Activated naive CD4-positive, alpha-beta T cell treated with anti-CD3 and anti-CD28 coated beads, Interleukin-2, amount 50 U/mL, for 24 hours (primary cell): ENCODE measurements around the gene VGLL2.
"Not testable (repeated sequence)": the region's sequence is repeated elsewhere in the genome, so short reads cannot be mapped to it uniquely, and the experiment has no call there.

Experiments used
- H3K27ac Mint-ChIP-seq: one replicate; pipeline ENCODE4 v1.8.0; 2021; ENCODE audit warnings: mild to moderate bottlenecking, mixed read lengths
- H3K27me3 Mint-ChIP-seq: one replicate; pipeline ENCODE4 v1.8.0; 2021; ENCODE audit warnings: mixed read lengths
- H3K36me3 Mint-ChIP-seq: one replicate; pipeline ENCODE4 v1.8.0; 2021; ENCODE audit warnings: mixed read lengths
- H3K4me1 Mint-ChIP-seq: one replicate; pipeline ENCODE4 v1.8.0; 2021; ENCODE audit warnings: mixed read lengths
- H3K4me3 Mint-ChIP-seq: one replicate; pipeline ENCODE4 v1.8.0; 2021; ENCODE audit warnings: mild to moderate bottlenecking, mixed read lengths
- H3K9me3 Mint-ChIP-seq: one replicate; pipeline ENCODE4 v1.8.0; 2021; ENCODE audit warnings: mixed read lengths

Gene VGLL2, protein sequence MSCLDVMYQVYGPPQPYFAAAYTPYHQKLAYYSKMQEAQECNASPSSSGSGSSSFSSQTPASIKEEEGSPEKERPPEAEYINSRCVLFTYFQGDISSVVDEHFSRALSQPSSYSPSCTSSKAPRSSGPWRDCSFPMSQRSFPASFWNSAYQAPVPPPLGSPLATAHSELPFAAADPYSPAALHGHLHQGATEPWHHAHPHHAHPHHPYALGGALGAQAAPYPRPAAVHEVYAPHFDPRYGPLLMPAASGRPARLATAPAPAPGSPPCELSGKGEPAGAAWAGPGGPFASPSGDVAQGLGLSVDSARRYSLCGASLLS

GRCh38 chr6:117265410-117266256 lies at the start of gene VGLL2:
TSS of gene VGLL2 (plus strand) at chr6:117265558. CDS start at chr6:117265764, 206 bp downstream.
- Mint-ChIP-seq H3K27me3 (peaks cover 67% of the 10 kb centered on the region), H3K9me3 (peaks cover 4% of the 10 kb centered on the region), H3K4me1 (peaks cover 16% of the 10 kb centered on the region), H3K4me3 (peak within 1 kb of the TSS; percentile 66), H3K36me3 (no peaks in the 10 kb centered on the region), H3K27ac (no peak within 1 kb of the TSS)

DNA sequence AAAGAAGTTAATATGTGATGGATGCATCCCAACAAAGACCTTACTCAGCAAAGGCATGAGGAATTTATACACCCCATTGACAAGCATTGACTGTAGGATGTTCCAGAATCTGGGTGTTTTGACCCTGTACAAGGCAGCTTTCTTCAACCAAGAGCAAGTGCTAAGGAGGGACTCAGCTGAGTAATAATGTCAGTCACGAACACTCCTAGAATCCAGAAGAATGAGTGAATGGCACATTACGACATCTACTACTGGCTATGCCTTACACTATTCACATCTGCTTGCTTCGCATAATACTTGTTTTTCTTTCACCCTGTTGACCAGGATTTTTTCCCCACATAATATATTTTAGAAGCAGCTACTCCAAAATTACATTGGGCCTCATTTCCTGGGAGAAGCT lies 42.5 kb upstream of the VGLL2 start:
- Mint-ChIP-seq H3K36me3 (no peaks in the 10 kb centered on the region), H3K9me3 (peaks cover 11% of the 10 kb centered on the region), H3K4me3 (no peak overlapping the region), H3K27ac (no peak overlapping the region), H3K27me3 (no peaks in the 10 kb centered on the region), H3K4me1 (no peaks in the 10 kb centered on the region)

DNA sequence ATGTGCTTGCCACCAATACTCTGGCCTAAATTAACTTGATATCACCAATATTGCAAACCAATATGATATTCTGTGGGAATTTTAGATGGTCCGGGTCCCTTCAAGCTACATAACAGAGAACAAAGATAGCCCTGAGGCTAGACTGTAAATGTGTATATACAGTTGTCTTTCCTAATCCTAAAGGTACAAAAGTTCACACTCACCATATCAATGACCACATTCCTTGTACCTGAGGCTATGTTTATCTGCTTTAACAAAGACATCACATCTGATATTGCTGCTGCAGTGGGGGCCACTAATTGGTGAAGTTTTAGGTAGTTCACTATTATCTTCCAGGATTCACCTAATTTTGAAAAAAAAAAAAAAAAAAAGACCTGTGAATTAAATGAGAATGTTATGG lies 38.6 kb upstream of the VGLL2 start:
- Mint-ChIP-seq H3K27ac (no peak overlapping the region), H3K4me3 (no peak overlapping the region), H3K9me3 (peaks cover 24% of the 10 kb centered on the region)

DNA sequence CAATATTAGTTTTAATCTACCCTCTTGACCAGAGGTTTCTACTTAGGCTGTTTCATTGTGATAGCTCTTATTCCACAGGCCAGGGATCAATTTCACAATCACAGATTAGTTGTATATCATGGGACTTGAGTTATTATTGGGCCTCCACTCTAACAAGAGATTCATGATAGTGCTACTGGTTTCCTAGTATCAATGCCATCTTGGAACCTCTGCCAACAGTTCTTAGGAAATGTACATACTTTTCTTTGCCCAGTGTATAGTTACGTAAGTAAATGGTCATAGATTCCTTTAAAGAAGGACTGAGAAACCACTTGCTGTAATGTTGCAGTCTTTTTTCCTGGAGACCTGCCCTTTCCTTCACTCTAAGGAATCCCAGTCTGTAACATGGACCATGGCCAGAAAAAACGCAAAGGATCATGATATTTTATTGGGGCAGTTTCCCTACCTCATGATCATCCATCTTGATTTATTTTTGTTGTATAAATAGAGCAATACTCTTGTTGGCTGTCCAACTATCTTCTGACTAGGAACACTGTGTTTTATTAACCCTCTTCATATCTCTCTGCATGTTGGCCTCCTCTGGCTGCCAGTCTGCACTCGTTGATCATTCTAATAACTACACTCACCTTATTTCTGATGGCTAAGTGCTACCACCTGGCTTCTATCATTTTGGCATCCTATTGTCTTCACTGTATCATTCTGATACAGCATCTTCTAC lies 38.0 kb upstream of the VGLL2 start:
- no peak overlapping the region for H3K4me3 Mint-ChIP-seq
- peaks cover 6% of the 10 kb centered on the region for H3K27me3 Mint-ChIP-seq
- peaks cover 24% of the 10 kb centered on the region for H3K9me3 Mint-ChIP-seq
- no peaks in the 10 kb centered on the region for H3K4me1 Mint-ChIP-seq
- H3K36me3 Mint-ChIP-seq, result no peaks in the 10 kb centered on the region
- no peak overlapping the region for H3K27ac Mint-ChIP-seq

More for the DNA sequence above, 38.6 kb upstream of the VGLL2 start:
- Mint-ChIP-seq H3K36me3 (no peaks in the 10 kb centered on the region), H3K27me3 (peaks cover 6% of the 10 kb centered on the region), H3K4me1 (no peaks in the 10 kb centered on the region)

- Mint-ChIP-seq H3K9me3 (peaks cover 24% of the 10 kb centered on the region), H3K36me3 (no peaks in the 10 kb centered on the region), H3K4me3 (no peak overlapping the region), H3K27ac (no peak overlapping the region), H3K27me3 (peaks cover 8% of the 10 kb centered on the region), H3K4me1 (no peaks in the 10 kb centered on the region)
Observed at GRCh38 chr6:117228202-117228601, 37.2 kb upstream of the VGLL2 start.

GRCh38 chr6:117229870-117230269 lies 35.5 kb upstream of the VGLL2 start:
- Mint-ChIP-seq H3K9me3 (peaks cover 24% of the 10 kb centered on the region), H3K27me3 (peaks cover 8% of the 10 kb centered on the region), H3K4me3 (no peak overlapping the region), H3K4me1 (no peaks in the 10 kb centered on the region), H3K27ac (no peak overlapping the region), H3K36me3 (no peaks in the 10 kb centered on the region)

DNA sequence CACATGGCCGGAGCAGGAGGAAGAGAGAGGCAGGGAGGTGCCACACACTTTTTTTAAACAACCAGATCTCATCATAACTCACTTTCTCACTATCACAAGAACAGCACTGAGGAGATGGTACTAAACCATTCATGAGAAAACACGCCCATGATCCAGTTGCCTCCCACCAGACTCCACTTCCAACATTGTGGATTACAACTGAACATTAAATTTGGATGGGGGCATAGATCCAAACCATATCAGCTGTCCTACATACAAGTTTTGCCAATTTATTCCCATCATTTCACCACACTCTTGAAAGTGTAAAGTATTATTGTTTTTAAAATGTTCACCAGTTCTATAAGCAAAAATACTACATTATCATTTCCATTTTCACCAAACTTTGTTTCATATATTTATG lies 33.9 kb upstream of the VGLL2 start:
- Mint-ChIP-seq H3K27me3 (peaks cover 8% of the 10 kb centered on the region), H3K9me3 (peaks cover 18% of the 10 kb centered on the region), H3K4me3 (no peak overlapping the region), H3K27ac (no peak overlapping the region), H3K36me3 (no peaks in the 10 kb centered on the region), H3K4me1 (no peaks in the 10 kb centered on the region)

GRCh38 chr6:117232196-117232595 lies 33.2 kb upstream of the VGLL2 start:
- Mint-ChIP-seq H3K27me3 (peaks cover 8% of the 10 kb centered on the region), H3K9me3 (peaks cover 18% of the 10 kb centered on the region), H3K36me3 (no peaks in the 10 kb centered on the region)

GRCh38 chr6:117233145-117233544 lies 32.2 kb upstream of the VGLL2 start:
- peaks cover 11% of the 10 kb centered on the region for H3K9me3 Mint-ChIP-seq
- H3K4me1 Mint-ChIP-seq, result no peaks in the 10 kb centered on the region
- H3K27me3 Mint-ChIP-seq, result peaks cover 8% of the 10 kb centered on the region
- H3K27ac Mint-ChIP-seq, result no peak overlapping the region
- no peak overlapping the region for H3K4me3 Mint-ChIP-seq
- H3K36me3 Mint-ChIP-seq, result no peaks in the 10 kb centered on the region

More at GRCh38 chr6:117232196-117232595, 33.2 kb upstream of the VGLL2 start:
- Mint-ChIP-seq H3K4me3 (no peak overlapping the region), H3K27ac (no peak overlapping the region), H3K4me1 (no peaks in the 10 kb centered on the region)

- no peaks in the 10 kb centered on the region for H3K9me3 Mint-ChIP-seq
- H3K36me3 Mint-ChIP-seq, result no peaks in the 10 kb centered on the region
- no peaks in the 10 kb centered on the region for H3K4me1 Mint-ChIP-seq
- no peak overlapping the region for H3K27ac Mint-ChIP-seq
- peaks cover 7% of the 10 kb centered on the region for H3K27me3 Mint-ChIP-seq
- H3K4me3 Mint-ChIP-seq, result no peak overlapping the region
Observed at GRCh38 chr6:117237561-117237960, 27.8 kb upstream of the VGLL2 start.

DNA sequence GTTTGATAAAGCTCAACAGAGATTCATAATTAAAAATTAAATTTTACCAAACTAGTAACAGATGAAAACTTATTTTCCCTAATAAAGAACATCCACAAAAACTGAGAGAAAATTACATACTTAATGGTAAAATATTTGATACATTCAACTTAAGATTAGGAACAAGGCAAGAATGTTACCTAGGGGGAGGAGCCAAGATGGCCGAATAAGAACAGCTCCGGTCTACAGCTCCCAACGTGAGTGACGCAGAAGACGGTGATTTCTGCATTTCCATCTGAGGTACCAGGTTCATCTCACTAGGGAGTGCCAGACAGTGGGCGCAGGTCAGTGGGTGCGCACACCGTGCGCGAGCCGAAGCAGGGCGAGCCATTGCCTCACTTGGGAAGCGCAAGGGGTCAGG lies 20.8 kb upstream of the VGLL2 start:
- H3K9me3 Mint-ChIP-seq, H3K4me3 Mint-ChIP-seq, H3K4me1 Mint-ChIP-seq, H3K27me3 Mint-ChIP-seq, H3K27ac Mint-ChIP-seq, H3K36me3 Mint-ChIP-seq: not testable (repeated sequence)

DNA sequence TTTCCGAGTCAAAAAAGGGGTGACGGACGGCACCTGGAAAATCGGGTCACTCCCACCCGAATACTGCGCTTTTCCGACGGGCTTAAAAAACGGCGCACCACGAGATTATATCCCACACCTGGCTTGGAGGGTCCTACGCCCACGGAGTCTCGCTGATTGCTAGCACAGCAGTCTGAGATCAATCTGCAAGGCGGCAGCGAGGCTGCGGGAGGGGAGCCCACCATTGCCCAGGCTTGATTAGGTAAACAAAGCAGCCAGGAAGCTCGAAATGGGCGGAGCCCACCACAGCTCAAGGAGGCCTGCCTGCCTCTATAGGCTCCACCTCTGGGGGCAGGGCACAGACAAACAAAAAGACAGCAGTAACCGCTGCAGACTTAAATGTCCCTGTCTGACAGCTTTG lies 20.4 kb upstream of the VGLL2 start:
- H3K9me3 Mint-ChIP-seq, H3K4me3 Mint-ChIP-seq, H3K4me1 Mint-ChIP-seq, H3K36me3 Mint-ChIP-seq, H3K27me3 Mint-ChIP-seq, H3K27ac Mint-ChIP-seq: not testable (repeated sequence)

- no peaks in the 10 kb centered on the region for H3K36me3 Mint-ChIP-seq
- no peaks in the 10 kb centered on the region for H3K4me1 Mint-ChIP-seq
- H3K27ac Mint-ChIP-seq, result no peak overlapping the region
- no peak overlapping the region for H3K4me3 Mint-ChIP-seq
- H3K9me3 Mint-ChIP-seq, result no peaks in the 10 kb centered on the region
- H3K27me3 Mint-ChIP-seq, result no peaks in the 10 kb centered on the region
Observed at GRCh38 chr6:117253785-117254184, 11.6 kb upstream of the VGLL2 start.

GRCh38 chr6:117262799-117263198 lies 2.6 kb upstream of the VGLL2 start:
- Mint-ChIP-seq H3K27ac (no peak overlapping the region), H3K4me3 (no peak overlapping the region), H3K9me3 (peaks cover 4% of the 10 kb centered on the region), H3K36me3 (no peaks in the 10 kb centered on the region), H3K4me1 (peaks cover 16% of the 10 kb centered on the region), H3K27me3 (peaks cover 48% of the 10 kb centered on the region)

GRCh38 chr6:117263353-117263927 lies 1.9 kb upstream of the VGLL2 start:
- Mint-ChIP-seq H3K4me1 (peaks cover 16% of the 10 kb centered on the region), H3K27me3 (peaks cover 54% of the 10 kb centered on the region), H3K36me3 (no peaks in the 10 kb centered on the region), H3K4me3 (no peak overlapping the region), H3K9me3 (peaks cover 4% of the 10 kb centered on the region), H3K27ac (no peak overlapping the region)
